H1 (cell line): ENCODE results near the gene GIGYF2. TPM values are rescaled to one million over a fixed set of nuclear protein-coding genes. Genes with fewer than 3 reads are reported as not detected.

Experiments
- CTCF ChIA-PET: fragments of 300-600 bp; sonication (Branson Sonifier 250); formaldehyde crosslinking; loops from one replicate; lab custom pipeline; 2021; ENCODE audit not compliant: partially characterized antibody; lab: Charles Lee
- POLR2A ChIA-PET: fragments of 300-600 bp; sonication (Branson Sonifier 250); formaldehyde crosslinking; loops from one replicate; lab custom pipeline; 2021; ENCODE audit warnings: inconsistent platforms; ENCODE audit not compliant: partially characterized antibody; lab: Charles Lee
- DNase-seq, 2 experiments: peaks; one replicate each; pipeline versions ENCODE4 v3.0.0 to v3.0.0-alpha.2; 2010 to 2022; ENCODE audit warnings: low spot score in 2 of 2, low read depth in 1 of 2, mixed read lengths in 1 of 2
- FAIRE-seq: peaks from 2 replicates; lab custom pipeline; 2011; peaks lifted over from hg19 to GRCh38; lab: Jason Lieb, UNC
- H2AFZ ChIP-seq: 2 replicates; pipeline ENCODE4 v1.8.1; 2012; ENCODE audit warnings: low read length, inconsistent platforms
- H2AK5ac ChIP-seq: 2 replicates; pipeline ENCODE4 v1.6.1; 2013; ENCODE audit warnings: low read depth, low read length
- H2BK120ac ChIP-seq: replicated peaks from 2 replicates; pipeline ENCODE3; 2013; ENCODE audit warnings: low read depth, low read length, inconsistent platforms
- H2BK12ac ChIP-seq: 2 replicates; pipeline ENCODE4 v1.6.1; 2013; ENCODE audit warnings: low read depth, low read length
- H2BK15ac ChIP-seq: 2 replicates; pipeline ENCODE4 v1.6.1; 2013; ENCODE audit warnings: low read length
- H2BK20ac ChIP-seq: 2 replicates; pipeline ENCODE4 v1.6.1; 2013; ENCODE audit warnings: low read length
- H2BK5ac ChIP-seq: 2 replicates; pipeline ENCODE4 v1.6.1; 2013; ENCODE audit warnings: low read depth, low read length
- H3K14ac ChIP-seq: 2 replicates; pipeline ENCODE4 v1.6.1; 2013; ENCODE audit warnings: inconsistent platforms; ENCODE audit not compliant: insufficient read length
- H3K18ac ChIP-seq: 2 replicates; pipeline ENCODE4 v1.6.1; 2013; ENCODE audit warnings: low read length; ENCODE audit errors: extremely low read depth
- H3K23ac ChIP-seq: 2 replicates; pipeline ENCODE4 v1.6.1; 2013; ENCODE audit warnings: inconsistent platforms; ENCODE audit not compliant: insufficient read length
- H3K23me2 ChIP-seq: 2 replicates; pipeline ENCODE4 v1.6.1; 2013; ENCODE audit warnings: low read depth, low read length
- H3K27ac ChIP-seq: 2 replicates; pipeline ENCODE4 v1.6.1; 2011; ENCODE audit warnings: low read depth, low read length, inconsistent platforms
- H3K27me3 ChIP-seq, 4 experiments: replicated peaks in 1 of 4; 1 replicate in 1 of 4; 2 replicates in 3 of 4; pipeline versions ENCODE4 v1.6.1 to v1.8.1; 2011 to 2013; ENCODE audit warnings: low read length in 3 of 4, mild to moderate bottlenecking in 3 of 4, inconsistent platforms in 2 of 4, mixed read lengths in 2 of 4, moderate library complexity in 1 of 4; ENCODE audit not compliant: control insufficient read depth in 3 of 4, insufficient read depth in 3 of 4; ENCODE audit errors: extremely low read depth in 1 of 4
- H3K36me3 ChIP-seq, 4 experiments: 2 replicates each; pipeline versions ENCODE4 v1.6.1 to v1.8.1; 2011 to 2013; ENCODE audit warnings: mild to moderate bottlenecking in 4 of 4, low read length in 3 of 4, moderate library complexity in 2 of 4, control low read depth in 1 of 4, inconsistent platforms in 1 of 4; ENCODE audit not compliant: insufficient read depth in 4 of 4, control insufficient read depth in 2 of 4
- H3K4ac ChIP-seq: replicated peaks from 2 replicates; pipeline ENCODE3; 2013; ENCODE audit warnings: low read length, low read depth, mixed read lengths, inconsistent platforms; ENCODE audit not compliant: insufficient read length
- H3K4me1 ChIP-seq, 4 experiments: replicated peaks in 1 of 4; 1 replicate in 1 of 4; 2 replicates in 3 of 4; pipeline versions ENCODE4 v1.6.1 to v1.8.1; 2011 to 2013; ENCODE audit warnings: low read length in 3 of 4, inconsistent platforms in 2 of 4, mixed read lengths in 1 of 4; ENCODE audit not compliant: insufficient read depth in 4 of 4, control insufficient read depth in 3 of 4
- H3K4me2 ChIP-seq, 2 experiments: 2 replicates each; pipeline versions ENCODE4 v1.6.1 to v1.8.1; 2011 to 2013; ENCODE audit warnings: low read depth in 2 of 2, low read length in 2 of 2, control low read depth in 1 of 2, inconsistent platforms in 1 of 2, mild to moderate bottlenecking in 1 of 2; ENCODE audit not compliant: insufficient read depth in 1 of 2
- H3K4me3 ChIP-seq, 4 experiments: fragments of 200-600, 300-600 bp in 1 of 4; sonication (generic), shearing (Covaris generic), sonication (Bioruptor Twin) in 1 of 4; 2 replicates each; pipeline versions ENCODE4 v1.5.1 to v1.8.1; 2011 to 2016; ENCODE audit warnings: low read length in 4 of 4, low read depth in 3 of 4, control low read depth in 2 of 4, inconsistent platforms in 2 of 4, mild to moderate bottlenecking in 2 of 4, mixed read lengths in 1 of 4, moderate library complexity in 1 of 4; ENCODE audit not compliant: insufficient read depth in 2 of 4; ENCODE audit errors: extremely low read depth in 1 of 4
- H3K56ac ChIP-seq: replicated peaks from 2 replicates; pipeline ENCODE3; 2013; ENCODE audit warnings: low read depth, mild to moderate bottlenecking, mixed read lengths, low read length, inconsistent platforms; ENCODE audit not compliant: insufficient read length
- H3K79me1 ChIP-seq: 2 replicates; pipeline ENCODE4 v1.6.1; 2013; ENCODE audit warnings: low read depth, low read length, control low read depth
- H3K79me2 ChIP-seq, 2 experiments: 2 replicates each; pipeline versions ENCODE4 v1.6.1 to v1.8.1; 2012 to 2013; ENCODE audit warnings: low read length in 2 of 2, mild to moderate bottlenecking in 2 of 2, inconsistent platforms in 1 of 2; ENCODE audit not compliant: insufficient read depth in 2 of 2, control insufficient read depth in 1 of 2
- H3K9ac ChIP-seq, 4 experiments: replicated peaks in 1 of 4; 1 replicate in 1 of 4; 2 replicates in 3 of 4; pipeline versions ENCODE4 v1.6.1 to v1.8.1; 2011 to 2013; ENCODE audit warnings: low read depth in 3 of 4, low read length in 3 of 4, control low read depth in 2 of 4, mild to moderate bottlenecking in 2 of 4, moderate library complexity in 2 of 4, inconsistent platforms in 1 of 4; ENCODE audit errors: extremely low read depth in 1 of 4
- H3K9me3 ChIP-seq, 2 experiments: 2 replicates each; pipeline versions ENCODE4 v1.6.1 to v1.8.1; 2012 to 2013; ENCODE audit warnings: mild to moderate bottlenecking in 2 of 2, moderate library complexity in 2 of 2, control low read depth in 1 of 2, inconsistent platforms in 1 of 2, low read depth in 1 of 2, low read length in 1 of 2, mixed read lengths in 1 of 2; ENCODE audit not compliant: insufficient read depth in 2 of 2
- H4K20me1 ChIP-seq, 2 experiments: replicated peaks in 1 of 2; 2 replicates each; pipeline versions ENCODE3 to v1.8.1; 2011 to 2013; ENCODE audit warnings: inconsistent platforms in 2 of 2, low read length in 2 of 2, mild to moderate bottlenecking in 1 of 2; ENCODE audit not compliant: insufficient read depth in 2 of 2, control insufficient read depth in 1 of 2
- H4K5ac ChIP-seq: 2 replicates; pipeline ENCODE4 v1.6.1; 2013; ENCODE audit warnings: low read length, low read depth, mixed read lengths, inconsistent platforms; ENCODE audit not compliant: insufficient read length
- H4K8ac ChIP-seq: 2 replicates; pipeline ENCODE4 v1.8.0; 2013; ENCODE audit warnings: mild to moderate bottlenecking, moderate library complexity, low read length, inconsistent platforms; ENCODE audit not compliant: insufficient read depth; ENCODE audit errors: extremely low read depth
- H4K91ac ChIP-seq: replicated peaks from 2 replicates; pipeline ENCODE3; 2013; ENCODE audit warnings: low read length, mixed read lengths, inconsistent platforms; ENCODE audit not compliant: insufficient read length
- CBX8 ChIP-seq: fragments of 300-800, 300-1000 bp; sonication (generic); IDR thresholded peaks from 2 replicates; pipeline ENCODE4 v1.7.1; 2016; ENCODE audit warnings: low read depth, low read length, borderline replicate concordance
- CEBPB ChIP-seq: IDR thresholded peaks from 2 replicates; pipeline ENCODE4 v1.6.1; 2012; ENCODE audit warnings: low read depth, low read length
- CHD2 ChIP-seq: IDR thresholded peaks from 2 replicates; pipeline ENCODE4 v1.6.1; 2012; ENCODE audit warnings: low read length, improper control_type of control experiment
- JUND ChIP-seq: IDR thresholded peaks from 2 replicates; pipeline ENCODE4 v1.6.1; 2011; ENCODE audit warnings: mild to moderate bottlenecking, improper control_type of control experiment, low read length
- PHF8 ChIP-seq: fragments of 200-600 bp; sonication (generic); conservative IDR thresholded peaks from 2 replicates; pipeline ENCODE4 v1.7.1; 2012; ENCODE audit warnings: low read depth, mild to moderate bottlenecking, inconsistent platforms, low read length, moderate library complexity
- SP2 ChIP-seq: IDR thresholded peaks from 2 replicates; pipeline ENCODE4 v1.6.1; 2012; ENCODE audit warnings: mild to moderate bottlenecking, low read length, inconsistent platforms
- SP4 ChIP-seq: IDR thresholded peaks from 2 replicates; pipeline ENCODE4 v1.6.1; 2012; ENCODE audit warnings: low read length, inconsistent platforms
- YY1 ChIP-seq: IDR thresholded peaks from 2 replicates; pipeline ENCODE4 v1.6.1; 2011; ENCODE audit warnings: low read depth, mild to moderate bottlenecking, low read length
- WGBS, 2 experiments: shearing (Covaris generic) in 1 of 2; methylation state at CpG; one replicate each; pipeline versions ENCODE4 v1.1.6 to v1.1.7; 2013 to 2015; ENCODE audit warnings: low lambda C conversion rate in 2 of 2, mixed read lengths in 2 of 2, inconsistent platforms in 1 of 2, low coverage in 1 of 2, missing lambda C conversion rate in 1 of 2; ENCODE audit not compliant: insufficient replicate concordance in 2 of 2, insufficient coverage in 1 of 2, insufficient read length in 1 of 2; ENCODE audit errors: extremely low coverage in 1 of 2, missing lambda C conversion rate in 1 of 2; 5-methylcytosine and 5-hydroxymethylcytosine counted together
- polyA plus RNA-seq, 7 experiments: library from polyadenylated mRNA; depleted of rRNA in 3 of 7; stranded (reverse) in 5 of 7; unstranded in 2 of 7; fragments of >200 nt in 5 of 7; fragments of 200-250 nt in 2 of 7; gene quantifications; 1 replicate in 5 of 7; 2 replicates in 1 of 7; 4 replicates in 1 of 7; pipeline versions ENCODE4 v1.2.1 to v1.2.3, GENCODE V29; 2011 to 2013; ENCODE audit warnings: missing spikeins in 2 of 7, mixed read lengths in 2 of 7
- total RNA-seq: library from RNA; stranded (reverse); fragmentation: NEBNext Ultra II Directional; extraction: Animal tissue kit (Norgen Biotek cat#: 25700); gene quantifications from 2 replicates; pipeline ENCODE4 v1.2.1, GENCODE V29; 2021
- TF ChIP-seq, protein P1 (sequence below), 3 experiments: IDR thresholded peaks; 1 replicate in 2 of 3; 2 replicates in 1 of 3; pipeline versions ENCODE4 v1.5.1 to v1.6.1; 2011; ENCODE audit warnings: low read length in 3 of 3, mild to moderate bottlenecking in 3 of 3, inconsistent platforms in 2 of 3, low read depth in 1 of 3, moderate library complexity in 1 of 3; ENCODE audit not compliant: insufficient read depth in 1 of 3; ENCODE audit errors: control extremely low read depth in 1 of 3
- TF ChIP-seq, protein P2 (sequence below): IDR thresholded peaks from 2 replicates; pipeline ENCODE4 v1.6.1; 2012; ENCODE audit warnings: inconsistent platforms

The GIGYF2 gene
- total and polyA plus RNA-seq, 2 of the 8 experiments (the other 6 are each of a cell fraction or from before 2014, with no cell fraction given) = 22.3 to 62.0 TPM

DNA sequence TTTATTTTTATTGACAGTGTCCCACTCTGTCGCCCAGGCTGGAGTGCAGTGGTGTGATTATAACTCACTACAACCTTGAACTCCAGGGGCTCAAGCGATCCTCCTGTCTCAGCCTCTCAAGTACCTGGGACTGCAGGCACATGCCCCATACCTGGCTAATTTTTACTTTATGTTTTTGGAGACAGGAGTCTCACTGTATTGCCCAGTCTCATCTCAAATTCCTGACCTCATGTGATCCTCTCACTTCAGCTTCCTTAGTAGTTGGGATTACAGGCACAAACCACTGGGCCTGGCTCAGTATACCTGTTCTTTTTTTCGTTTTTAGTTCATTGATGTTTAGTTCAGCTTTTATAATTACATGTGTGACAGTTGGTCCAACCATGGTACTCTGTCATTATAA lies 132.9 kb downstream of the GIGYF2 start:
- H3K18ac ChIP-seq = no peak overlapping the region
- H3K9ac ChIP-seq = no peak overlapping the region
- H3K79me1 ChIP-seq = no peaks in the 10 kb centered on the region; the same call in 1 of the 2 replicates
- H3K27me3 ChIP-seq = no peaks in the 10 kb centered on the region
- no peak overlapping the region for H3K56ac ChIP-seq
- no peak overlapping the region for H2BK12ac ChIP-seq
- no peak overlapping the region for H4K8ac ChIP-seq
- peaks cover 0 to 1% of the 10 kb centered on the region in 2 experiments for H4K20me1 ChIP-seq
- no peak overlapping the region for H2AFZ ChIP-seq
- DNase-seq = no peak
- no peak overlapping the region for H2BK120ac ChIP-seq
- no peak overlapping the region for H3K27ac ChIP-seq
- no peak for FAIRE-seq
- ChIA-PET CTCF (no interaction called here), POLR2A (no interaction called here)
- no peak overlapping the region for H3K4me3 ChIP-seq
- no peaks in the 10 kb centered on the region for H3K79me2 ChIP-seq
- H3K36me3 ChIP-seq = peaks cover 4 to 48% (median 25%) of the 10 kb centered on the region in 4 experiments
- H3K14ac ChIP-seq = no peak overlapping the region
- no peak overlapping the region for H2BK5ac ChIP-seq
- WGBS, 2 experiments = 95% methylated on average over 3 of the region's 3 CpGs; no CpG with 5 or more reads in 1 of the 2 experiments
- no peak overlapping the region for H2AK5ac ChIP-seq
- no peak overlapping the region for H3K23ac ChIP-seq
- no peak overlapping the region for H3K4me2 ChIP-seq
- H3K4ac ChIP-seq = no peak overlapping the region
- no peak overlapping the region for H4K91ac ChIP-seq
- no peak overlapping the region for H4K5ac ChIP-seq
- no peaks in the 10 kb centered on the region for H3K23me2 ChIP-seq
- H2BK20ac ChIP-seq = no peak overlapping the region
- H3K4me1 ChIP-seq = no peaks in the 10 kb centered on the region
- H2BK15ac ChIP-seq = no peak overlapping the region
- TF ChIP-seq PHF8 (no peak), CEBPB (no peak), CHD2 (no peak), JUND (no peak), YY1 (no peak), CBX8 (no peak), SP4 (no peak), SP2 (no peak)
- TF ChIP-seq, protein P1, sequence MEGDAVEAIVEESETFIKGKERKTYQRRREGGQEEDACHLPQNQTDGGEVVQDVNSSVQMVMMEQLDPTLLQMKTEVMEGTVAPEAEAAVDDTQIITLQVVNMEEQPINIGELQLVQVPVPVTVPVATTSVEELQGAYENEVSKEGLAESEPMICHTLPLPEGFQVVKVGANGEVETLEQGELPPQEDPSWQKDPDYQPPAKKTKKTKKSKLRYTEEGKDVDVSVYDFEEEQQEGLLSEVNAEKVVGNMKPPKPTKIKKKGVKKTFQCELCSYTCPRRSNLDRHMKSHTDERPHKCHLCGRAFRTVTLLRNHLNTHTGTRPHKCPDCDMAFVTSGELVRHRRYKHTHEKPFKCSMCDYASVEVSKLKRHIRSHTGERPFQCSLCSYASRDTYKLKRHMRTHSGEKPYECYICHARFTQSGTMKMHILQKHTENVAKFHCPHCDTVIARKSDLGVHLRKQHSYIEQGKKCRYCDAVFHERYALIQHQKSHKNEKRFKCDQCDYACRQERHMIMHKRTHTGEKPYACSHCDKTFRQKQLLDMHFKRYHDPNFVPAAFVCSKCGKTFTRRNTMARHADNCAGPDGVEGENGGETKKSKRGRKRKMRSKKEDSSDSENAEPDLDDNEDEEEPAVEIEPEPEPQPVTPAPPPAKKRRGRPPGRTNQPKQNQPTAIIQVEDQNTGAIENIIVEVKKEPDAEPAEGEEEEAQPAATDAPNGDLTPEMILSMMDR (IDR thresholded peaks at IDR 0.05; ENCODE audit: control extremely low read depth in 1 of 3, insufficient read depth in 1 of 3, low read depth in 1 of 3, low read length in 3 of 3) = no peak
- TF ChIP-seq, protein P2, sequence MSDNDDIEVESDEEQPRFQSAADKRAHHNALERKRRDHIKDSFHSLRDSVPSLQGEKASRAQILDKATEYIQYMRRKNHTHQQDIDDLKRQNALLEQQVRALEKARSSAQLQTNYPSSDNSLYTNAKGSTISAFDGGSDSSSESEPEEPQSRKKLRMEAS = no peak
- H3K9me3 ChIP-seq = no peaks in the 10 kb centered on the region
